A549 treated with Hydrocortisone at 1 μM for 4 hours (cell line): Measurements from ENCODE around the gene TBX3. TPM values are rescaled to one million over a fixed set of nuclear protein-coding genes. Genes with fewer than 3 reads are reported as not detected.

Experiments used
- total RNA-seq: library from RNA; stranded (reverse); fragments of 200-300 nt; extraction: Qiagen RNA extraction; gene quantifications from 5 replicates; pipeline ENCODE4 v1.2.3, GENCODE V29; 2022

TBX3 gene
- total RNA-seq, result 51.1 to 54.3 TPM (median 53.3 TPM) in 5 replicates

GRCh38 chr12:114684098-114684869 lies at the start of gene TBX3:
Gene TBX3 (minus strand): TSS chr12:114684175. CDS start chr12:114683200, 975 bp downstream.

